DMS79 (cell line): Measurements from ENCODE around the gene DLGAP4.

Source experiments
- DNase-seq: peaks from one replicate; lab custom pipeline; 2025; lab: John Stamatoyannopoulos, UW

Gene DLGAP4

GRCh38 chr20:36331209-36331608 is 25.1 kb downstream of the DLGAP4 start:
- DNase-seq, result no peak

GRCh38 chr20:36333841-36334240 is 27.7 kb downstream of the DLGAP4 start:
- DNase-seq, result no peak

GRCh38 chr20:36334281-36335205 is 28.4 kb downstream of the DLGAP4 start:
- DNase-seq, result no peak

GRCh38 chr20:36335206-36335870 is 29.2 kb downstream of the DLGAP4 start:
- no peak for DNase-seq

- DNase-seq, result no peak
These were observed 30.1 kb downstream of the DLGAP4 start for GRCh38 chr20:36336204-36336603.

- DNase-seq, result no peak
These were observed 31.0 kb downstream of the DLGAP4 start for GRCh38 chr20:36336954-36337704.

- DNase-seq, result no peak
These were observed 31.7 kb downstream of the DLGAP4 start for GRCh38 chr20:36337886-36338285.

GRCh38 chr20:36339646-36340592 is 33.8 kb downstream of the DLGAP4 start:
- DNase-seq, result no peak

GRCh38 chr20:36340593-36340990 is 34.5 kb downstream of the DLGAP4 start:
- DNase-seq, result no peak

- no peak for DNase-seq
These were observed 35.3 kb downstream of the DLGAP4 start for GRCh38 chr20:36341331-36342020.

- no peak for DNase-seq
These were observed 36.4 kb downstream of the DLGAP4 start for GRCh38 chr20:36342331-36343120.

GRCh38 chr20:36343641-36344040 is 37.5 kb downstream of the DLGAP4 start:
- no peak for DNase-seq

- DNase-seq, result no peak
These were observed 38.5 kb downstream of the DLGAP4 start for GRCh38 chr20:36344517-36345132.

- no peak for DNase-seq
These were observed 40.1 kb downstream of the DLGAP4 start for GRCh38 chr20:36346256-36346655.

GRCh38 chr20:36349384-36350170 is 43.4 kb downstream of the DLGAP4 start:
- DNase-seq, result no peak

- no peak for DNase-seq
These were observed 44.3 kb downstream of the DLGAP4 start for GRCh38 chr20:36350439-36350838.

- DNase-seq, result no peak
These were observed 45.8 kb downstream of the DLGAP4 start for GRCh38 chr20:36351937-36352336.

GRCh38 chr20:36352843-36353553 is 46.9 kb downstream of the DLGAP4 start:
- no peak for DNase-seq
